ENCODE measurements around the gene ZFPM1.

The ZFPM1 gene

DNA sequence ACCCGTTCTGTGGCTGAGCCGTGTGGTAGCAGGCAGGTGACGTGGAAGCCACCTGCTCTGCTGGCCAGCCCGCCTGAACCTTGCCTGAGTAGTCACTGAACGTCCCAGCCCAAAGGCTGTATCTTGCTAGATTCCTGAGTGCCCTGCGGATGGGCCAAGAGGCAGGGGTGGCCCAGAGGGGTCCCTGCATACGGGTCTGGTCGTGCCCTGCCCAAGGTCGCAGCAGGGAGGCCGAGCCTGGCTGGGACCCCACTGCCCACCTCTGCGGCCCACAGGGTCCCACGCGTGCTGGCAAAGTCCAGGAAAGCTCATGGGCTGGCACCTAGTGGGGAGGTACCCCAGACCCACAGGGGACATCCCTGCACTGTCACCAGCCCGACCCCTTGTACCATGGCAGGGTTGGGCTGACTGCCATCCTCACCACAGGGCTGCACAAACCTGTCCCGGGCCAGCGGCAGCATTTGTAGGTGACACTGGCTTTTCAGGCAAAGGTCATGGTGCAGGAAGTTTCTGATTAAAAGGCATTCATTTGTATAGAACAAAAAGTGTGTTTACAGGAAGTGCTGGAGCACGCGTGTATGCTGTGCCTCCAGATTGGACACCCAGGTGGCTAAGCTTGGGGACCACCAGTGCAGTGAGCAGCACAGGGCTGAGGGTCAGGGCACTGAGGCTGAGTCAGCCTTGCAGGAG, 72.0 kb downstream of the ZFPM1 start:
- TF ChIP-seq, protein P1, sequence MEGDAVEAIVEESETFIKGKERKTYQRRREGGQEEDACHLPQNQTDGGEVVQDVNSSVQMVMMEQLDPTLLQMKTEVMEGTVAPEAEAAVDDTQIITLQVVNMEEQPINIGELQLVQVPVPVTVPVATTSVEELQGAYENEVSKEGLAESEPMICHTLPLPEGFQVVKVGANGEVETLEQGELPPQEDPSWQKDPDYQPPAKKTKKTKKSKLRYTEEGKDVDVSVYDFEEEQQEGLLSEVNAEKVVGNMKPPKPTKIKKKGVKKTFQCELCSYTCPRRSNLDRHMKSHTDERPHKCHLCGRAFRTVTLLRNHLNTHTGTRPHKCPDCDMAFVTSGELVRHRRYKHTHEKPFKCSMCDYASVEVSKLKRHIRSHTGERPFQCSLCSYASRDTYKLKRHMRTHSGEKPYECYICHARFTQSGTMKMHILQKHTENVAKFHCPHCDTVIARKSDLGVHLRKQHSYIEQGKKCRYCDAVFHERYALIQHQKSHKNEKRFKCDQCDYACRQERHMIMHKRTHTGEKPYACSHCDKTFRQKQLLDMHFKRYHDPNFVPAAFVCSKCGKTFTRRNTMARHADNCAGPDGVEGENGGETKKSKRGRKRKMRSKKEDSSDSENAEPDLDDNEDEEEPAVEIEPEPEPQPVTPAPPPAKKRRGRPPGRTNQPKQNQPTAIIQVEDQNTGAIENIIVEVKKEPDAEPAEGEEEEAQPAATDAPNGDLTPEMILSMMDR (conservative IDR thresholded peaks at IDR 0.05; ENCODE audit: low read length): no peak
- no peak overlapping the region for H3K4me3 ChIP-seq (ENCODE audit: low read length)
- no peak for DNase-seq (ENCODE audit: low read depth)

DNA sequence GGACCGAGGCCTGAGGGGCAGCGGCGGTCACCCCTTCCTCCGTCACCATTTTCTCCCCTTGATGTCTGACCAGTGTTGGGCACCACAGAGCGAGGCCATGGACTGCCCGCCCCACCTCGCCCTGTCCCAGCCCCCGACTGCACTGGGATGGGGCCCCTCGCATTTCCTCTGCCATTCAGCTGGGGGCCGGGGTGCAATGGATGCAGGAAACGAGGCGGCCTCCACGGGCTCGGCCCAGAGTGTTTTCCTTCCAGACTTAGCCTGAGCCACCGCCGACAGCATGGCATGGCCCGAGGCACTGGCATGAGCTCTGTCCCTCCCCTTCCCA, 72.5 kb downstream of the ZFPM1 start:
- no peak for DNase-seq (ENCODE audit: low read depth)
- no peak overlapping the region for H3K4me3 ChIP-seq (ENCODE audit: low read length)
- TF ChIP-seq, protein P1 (conservative IDR thresholded peaks at IDR 0.05; ENCODE audit: low read length): no peak

DNA sequence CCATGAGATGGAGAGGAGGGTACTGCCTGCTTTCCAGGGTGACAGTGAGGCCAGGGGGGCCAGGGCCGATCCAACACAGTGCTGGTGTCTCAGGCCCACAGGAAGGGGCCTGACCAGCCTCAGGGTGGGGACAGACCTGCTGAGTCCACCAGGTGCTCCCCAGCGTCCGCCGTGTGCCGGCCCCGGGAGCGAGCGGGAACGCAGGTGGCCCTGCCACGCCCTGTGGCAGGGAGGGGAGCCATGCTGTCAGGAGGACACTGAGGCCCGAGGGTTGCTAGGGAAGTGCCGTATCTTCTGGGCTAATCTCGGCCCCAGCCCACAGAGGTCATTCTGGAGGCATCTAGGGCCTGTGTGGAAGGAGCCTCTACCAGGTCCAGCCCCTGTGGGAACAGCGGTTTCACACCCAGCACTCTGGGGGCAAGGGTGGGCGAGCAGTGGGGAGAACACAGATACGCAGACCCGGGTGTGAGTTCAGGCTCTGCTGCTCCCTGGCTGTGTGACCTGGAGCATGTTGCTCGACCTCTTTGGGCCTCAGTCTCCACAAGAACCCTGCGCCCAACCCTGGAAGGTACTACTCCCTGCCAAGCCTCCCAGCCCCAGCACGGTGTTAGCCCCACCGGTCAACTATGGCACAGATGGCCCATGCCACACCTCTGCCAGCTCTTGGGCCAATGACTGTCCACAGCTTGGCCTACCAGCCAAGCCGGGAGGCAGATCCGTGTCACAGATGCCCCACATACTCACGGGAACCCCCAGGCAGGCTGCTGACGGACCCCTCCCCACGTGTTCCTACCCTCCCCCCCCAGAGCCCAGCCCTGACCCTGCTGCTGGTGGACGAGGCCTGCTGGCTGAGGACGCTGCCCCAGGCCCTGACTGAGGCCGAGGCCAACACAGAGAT, 73.2 kb downstream of the ZFPM1 start:
- TF ChIP-seq, protein P1 (conservative IDR thresholded peaks at IDR 0.05; ENCODE audit: low read length): no peak
- no peak overlapping the region for H3K4me3 ChIP-seq (ENCODE audit: low read length)
- DNase-seq (ENCODE audit: low read depth): no peak

DNA sequence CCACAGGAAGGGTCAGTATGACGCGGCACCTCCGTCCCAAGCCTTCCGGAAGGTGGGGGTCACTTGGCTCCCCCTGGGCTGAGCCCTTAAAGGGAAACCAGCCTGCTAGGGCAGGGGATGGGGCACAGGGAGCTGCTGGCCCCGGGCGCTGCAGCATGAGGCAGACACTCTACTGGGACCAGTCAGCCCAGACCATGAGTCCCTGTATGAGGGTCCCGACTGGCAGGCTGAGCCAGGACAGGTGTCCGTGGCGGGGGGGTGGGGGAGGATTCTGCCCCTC, 73.8 kb downstream of the ZFPM1 start:
- no peak for DNase-seq (ENCODE audit: low read depth)
- TF ChIP-seq, protein P1 (conservative IDR thresholded peaks at IDR 0.05; ENCODE audit: low read length): no peak
- no peak overlapping the region for H3K4me3 ChIP-seq (ENCODE audit: low read length)

DNA sequence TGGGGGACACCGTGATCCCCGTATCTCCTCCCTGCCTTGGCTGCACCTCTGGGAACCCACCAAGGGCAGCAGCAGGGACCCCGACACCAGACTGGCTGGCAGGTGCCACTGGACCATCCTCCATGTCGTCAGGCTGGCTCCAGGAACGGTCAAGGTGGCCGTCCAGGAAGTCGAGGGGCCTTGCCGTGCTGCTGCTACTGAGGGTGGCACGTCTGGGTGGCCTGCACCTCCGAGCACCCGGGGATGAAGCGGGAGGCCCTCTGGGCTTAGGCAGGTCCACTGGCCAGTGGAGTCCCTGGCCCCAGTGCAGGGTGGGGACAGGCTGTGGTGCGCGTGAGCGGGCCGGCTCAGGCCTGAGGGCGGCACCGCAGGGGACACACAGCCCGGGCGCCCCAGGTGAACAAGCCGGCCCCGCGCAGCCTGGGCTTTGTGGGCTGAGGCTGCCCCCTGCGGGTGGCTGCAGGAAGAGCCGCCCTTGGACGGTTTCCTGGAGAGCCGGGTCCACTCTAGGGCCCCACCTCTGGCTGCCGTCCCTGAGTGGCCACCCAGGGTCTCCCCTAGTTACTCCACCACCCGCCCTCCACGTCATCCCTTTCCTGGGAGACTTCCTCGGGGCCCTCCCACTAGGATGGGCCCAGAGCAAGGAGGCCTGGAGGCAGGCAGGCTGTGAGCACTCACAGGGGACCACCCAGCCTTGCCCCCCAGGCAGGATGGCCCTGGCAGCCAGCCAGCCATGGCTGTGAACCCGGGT, 74.3 kb downstream of the ZFPM1 start:
- DNase-seq (ENCODE audit: low read depth): peak; percentile 30
- TF ChIP-seq, protein P1 (conservative IDR thresholded peaks at IDR 0.05; ENCODE audit: low read length): peak; percentile 67
- H3K4me3 ChIP-seq (ENCODE audit: low read length): no peak overlapping the region

DNA sequence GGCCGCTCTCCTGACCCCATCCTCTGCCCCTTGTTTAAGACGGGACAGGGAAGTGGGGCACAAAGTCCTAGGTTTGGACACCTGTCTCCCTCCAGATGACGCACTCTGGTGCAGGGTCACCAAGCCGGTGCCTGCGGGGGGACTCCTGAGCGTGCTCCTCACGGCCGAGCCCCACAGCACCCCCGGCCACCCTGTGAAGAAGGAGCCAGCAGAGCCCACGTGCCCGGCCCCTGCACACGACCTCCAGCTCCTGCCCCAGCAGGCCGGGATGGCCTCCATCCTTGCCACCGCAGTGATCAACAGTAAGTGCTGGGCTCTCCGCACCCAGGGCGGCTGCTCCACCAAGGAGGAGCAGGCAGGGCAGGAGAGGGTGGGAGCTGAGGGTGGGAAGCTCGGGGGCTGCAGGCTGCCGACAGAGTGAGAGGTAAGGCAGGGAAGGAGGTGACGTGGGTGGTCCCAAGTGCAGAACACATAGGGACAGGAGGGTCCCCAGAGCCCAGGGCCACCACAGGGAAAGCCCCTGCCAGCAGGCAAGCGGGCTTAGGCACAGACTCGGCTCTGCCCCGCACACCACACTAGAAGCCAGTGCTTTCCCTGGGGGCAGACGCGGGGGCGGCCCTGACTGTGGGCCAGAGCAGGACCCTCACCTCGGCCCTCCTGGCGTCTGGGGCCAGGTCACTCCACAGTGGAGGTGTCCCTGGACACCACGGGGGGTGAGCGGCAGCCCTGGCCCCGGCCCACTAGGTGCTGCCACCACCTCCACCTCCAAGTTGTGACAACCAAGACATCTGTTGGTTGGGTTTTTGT, 75.1 kb downstream of the ZFPM1 start:
- TF ChIP-seq, protein P1 (conservative IDR thresholded peaks at IDR 0.05; ENCODE audit: low read length): no peak
- no peak for DNase-seq (ENCODE audit: low read depth)

More for the DNA sequence above, 75.1 kb downstream of the ZFPM1 start:
- no peak overlapping the region for H3K4me3 ChIP-seq (ENCODE audit: low read length)
